K562 (cell line): ENCODE results near the gene LAMA5. TPM values are rescaled to one million over a fixed set of nuclear protein-coding genes. Genes with fewer than 3 reads are reported as not detected.

ENCODE experiments used
- BMI1 ChIP-seq: fragments of 150-350 bp; IDR thresholded peaks from 2 replicates; pipeline ENCODE4 v1.6.1; 2014; ENCODE audit warnings: low read length
- CBFA2T2 ChIP-seq: fragments of 450-650 bp; conservative IDR thresholded peaks from 2 replicates; pipeline ENCODE4 v1.6.1; 2017; ENCODE audit warnings: mild to moderate bottlenecking
- FOXA3 ChIP-seq, 2 experiments: fragments of 450-650 bp in 1 of 2; sonication (generic) in 1 of 2; formaldehyde crosslinking; IDR thresholded peaks in 1 of 2; conservative IDR thresholded peaks in 1 of 2; 2 replicates each; pipeline versions ENCODE4 v1.4.0 to v1.8.0; 2020 to 2022; ENCODE audit warnings: mild to moderate bottlenecking in 2 of 2, missing genetic modification reagents in 1 of 2
- FOXJ2 ChIP-seq: fragments of 200-800 bp; sonication (Bioruptor generic); IDR thresholded peaks from 2 replicates; pipeline ENCODE4 v1.6.1; 2016; ENCODE audit warnings: missing genetic modification characterization, missing compliant biosample characterization
- MBD2 ChIP-seq: sonication (generic); IDR thresholded peaks from 2 replicates; pipeline ENCODE4 v1.6.1; 2016; ENCODE audit warnings: low read depth, borderline replicate concordance
- NCOR1 ChIP-seq: fragments of 450-650 bp; IDR thresholded peaks from 2 replicates; pipeline ENCODE4 v1.6.1; 2016; ENCODE audit warnings: mild to moderate bottlenecking, moderate library complexity
- POLR2G ChIP-seq: fragments of 200-400 bp; formaldehyde crosslinking; IDR thresholded peaks from 2 replicates; pipeline ENCODE4 v1.6.1; 2017; ENCODE audit warnings: low read depth, mild to moderate bottlenecking, antibody characterized with exemption, low read length, moderate library complexity
- PTBP1 ChIP-seq: fragments of 200-400 bp; formaldehyde crosslinking; IDR thresholded peaks from 2 replicates; pipeline ENCODE4 v1.6.1; 2017; ENCODE audit warnings: low read depth, low read length
- PTTG1 ChIP-seq: fragments of 450-650 bp; IDR thresholded peaks from 2 replicates; pipeline ENCODE4 v1.6.1; 2016; ENCODE audit warnings: low read depth, mild to moderate bottlenecking, missing genetic modification characterization, missing compliant biosample characterization
- RBM14 ChIP-seq: fragments of 200-400 bp; formaldehyde crosslinking; IDR thresholded peaks from 2 replicates; pipeline ENCODE4 v1.6.1; 2018; ENCODE audit warnings: low read depth, mild to moderate bottlenecking, low read length, moderate library complexity, borderline replicate concordance; ENCODE audit not compliant: insufficient read depth
- SNIP1 ChIP-seq: fragments of 450-650 bp; IDR thresholded peaks from 2 replicates; pipeline ENCODE4 v1.7.1; 2017; ENCODE audit warnings: low read depth, mild to moderate bottlenecking
- STAG1 ChIP-seq: sonication (generic); formaldehyde crosslinking; IDR thresholded peaks from 2 replicates; pipeline ENCODE4 v1.5.0; 2020; ENCODE audit warnings: missing genetic modification reagents, borderline replicate concordance
- TAF1 ChIP-seq: IDR thresholded peaks from 2 replicates; pipeline ENCODE4 v1.6.1; 2011; ENCODE audit warnings: mild to moderate bottlenecking, low read length, moderate library complexity; ENCODE audit not compliant: insufficient read depth, control insufficient read depth, severe bottlenecking; ENCODE audit errors: extremely low read depth
- polyA plus RNA-seq, 8 experiments: library from polyadenylated mRNA; depleted of rRNA in 4 of 8; stranded (reverse) in 5 of 8; unstranded in 3 of 8; fragments of >200 nt; fragmentation: Nextera tagmentation in 2 of 8; fragmentation: Illumina TruSeq in 1 of 8; extraction: Ambion mirVana in 2 of 8; extraction: Trizol in 1 of 8; gene quantifications; 2 replicates each; pipeline versions ENCODE4 v1.2.1 to v1.2.3, GENCODE V29; 2011 to 2014; ENCODE audit warnings: inconsistent platforms in 1 of 8, missing spikeins in 1 of 8
- total RNA-seq, 7 experiments: library from RNA; depleted of rRNA in 6 of 7; stranded (reverse); fragments of >200 nt in 6 of 7; fragmentation: Illumina TruSeq in 2 of 7; extraction: Trizol in 2 of 7; gene quantifications; 2 replicates each; pipeline versions ENCODE4 v1.2.1 to v1.2.3, GENCODE V29; 2011 to 2021; ENCODE audit warnings: low replicate concordance in 1 of 7
- TF ChIP-seq, protein P1 (sequence below): fragments of 200-600 bp; sonication (generic); IDR thresholded peaks from one replicate; pipeline ENCODE4 v1.6.1; 2012; ENCODE audit warnings: mild to moderate bottlenecking, low read depth, low read length, inconsistent platforms
- TF ChIP-seq, protein P2 (sequence below): fragments of 450-650 bp; IDR thresholded peaks from 2 replicates; pipeline ENCODE4 v1.6.1; 2016
- TF ChIP-seq, protein P3 (sequence below), 2 experiments: fragments of 450-650 bp in 1 of 2; sonication (generic) in 1 of 2; formaldehyde crosslinking; conservative IDR thresholded peaks; 2 replicates each; pipeline versions ENCODE4 v1.4.0 to v1.8.1; 2020 to 2022; ENCODE audit warnings: mild to moderate bottlenecking in 1 of 2, missing genetic modification reagents in 1 of 2

The LAMA5 gene
- total and polyA plus RNA-seq, 9 of the 15 experiments (the other 6 are each of a cell fraction or from before 2014, with no cell fraction given): 0.31 to 101 (median 7.8) TPM

DNA sequence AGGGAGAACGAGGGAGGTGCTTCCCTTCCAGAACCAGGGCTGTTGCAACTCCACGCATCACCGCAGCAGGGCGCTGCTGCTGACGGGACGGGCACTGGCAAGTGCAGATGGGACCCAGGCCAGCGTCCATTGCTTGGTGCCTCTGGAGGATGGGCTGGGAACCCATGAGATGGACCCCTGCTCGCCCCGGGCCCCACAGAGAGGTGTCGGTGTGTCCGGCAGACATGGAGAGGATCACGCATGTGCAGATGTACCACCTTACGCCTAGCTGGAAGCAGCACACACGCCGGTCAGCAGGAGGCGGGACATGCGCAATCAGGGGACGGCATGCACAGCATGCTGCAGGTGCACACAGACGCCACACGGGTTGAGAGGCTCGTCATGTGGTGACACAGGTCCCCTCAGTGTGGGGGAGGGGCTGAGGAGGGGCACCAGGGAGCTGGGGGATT lies 34.2 kb upstream of the LAMA5 start (continued):
- TF ChIP-seq FOXA3 (CRISPR knock-in tag; conservative IDR thresholded peaks at IDR 0.05 in 1 of 2, IDR thresholded peaks at IDR 0.05 in 1 of 2) (no peak), CBFA2T2 (no peak), STAG1 (0 out of 2 replicates have a peak, but pooled peaks have one; percentile 21), SNIP1 (no peak), PTTG1 (tag) (no peak), NCOR1 (no peak), POLR2G (peak; percentile 54), BMI1 (no peak), FOXJ2 (tag) (no peak), PTBP1 (no peak), TAF1 (no peak), MBD2 (no peak), RBM14 (no peak)
- TF ChIP-seq, protein P1, sequence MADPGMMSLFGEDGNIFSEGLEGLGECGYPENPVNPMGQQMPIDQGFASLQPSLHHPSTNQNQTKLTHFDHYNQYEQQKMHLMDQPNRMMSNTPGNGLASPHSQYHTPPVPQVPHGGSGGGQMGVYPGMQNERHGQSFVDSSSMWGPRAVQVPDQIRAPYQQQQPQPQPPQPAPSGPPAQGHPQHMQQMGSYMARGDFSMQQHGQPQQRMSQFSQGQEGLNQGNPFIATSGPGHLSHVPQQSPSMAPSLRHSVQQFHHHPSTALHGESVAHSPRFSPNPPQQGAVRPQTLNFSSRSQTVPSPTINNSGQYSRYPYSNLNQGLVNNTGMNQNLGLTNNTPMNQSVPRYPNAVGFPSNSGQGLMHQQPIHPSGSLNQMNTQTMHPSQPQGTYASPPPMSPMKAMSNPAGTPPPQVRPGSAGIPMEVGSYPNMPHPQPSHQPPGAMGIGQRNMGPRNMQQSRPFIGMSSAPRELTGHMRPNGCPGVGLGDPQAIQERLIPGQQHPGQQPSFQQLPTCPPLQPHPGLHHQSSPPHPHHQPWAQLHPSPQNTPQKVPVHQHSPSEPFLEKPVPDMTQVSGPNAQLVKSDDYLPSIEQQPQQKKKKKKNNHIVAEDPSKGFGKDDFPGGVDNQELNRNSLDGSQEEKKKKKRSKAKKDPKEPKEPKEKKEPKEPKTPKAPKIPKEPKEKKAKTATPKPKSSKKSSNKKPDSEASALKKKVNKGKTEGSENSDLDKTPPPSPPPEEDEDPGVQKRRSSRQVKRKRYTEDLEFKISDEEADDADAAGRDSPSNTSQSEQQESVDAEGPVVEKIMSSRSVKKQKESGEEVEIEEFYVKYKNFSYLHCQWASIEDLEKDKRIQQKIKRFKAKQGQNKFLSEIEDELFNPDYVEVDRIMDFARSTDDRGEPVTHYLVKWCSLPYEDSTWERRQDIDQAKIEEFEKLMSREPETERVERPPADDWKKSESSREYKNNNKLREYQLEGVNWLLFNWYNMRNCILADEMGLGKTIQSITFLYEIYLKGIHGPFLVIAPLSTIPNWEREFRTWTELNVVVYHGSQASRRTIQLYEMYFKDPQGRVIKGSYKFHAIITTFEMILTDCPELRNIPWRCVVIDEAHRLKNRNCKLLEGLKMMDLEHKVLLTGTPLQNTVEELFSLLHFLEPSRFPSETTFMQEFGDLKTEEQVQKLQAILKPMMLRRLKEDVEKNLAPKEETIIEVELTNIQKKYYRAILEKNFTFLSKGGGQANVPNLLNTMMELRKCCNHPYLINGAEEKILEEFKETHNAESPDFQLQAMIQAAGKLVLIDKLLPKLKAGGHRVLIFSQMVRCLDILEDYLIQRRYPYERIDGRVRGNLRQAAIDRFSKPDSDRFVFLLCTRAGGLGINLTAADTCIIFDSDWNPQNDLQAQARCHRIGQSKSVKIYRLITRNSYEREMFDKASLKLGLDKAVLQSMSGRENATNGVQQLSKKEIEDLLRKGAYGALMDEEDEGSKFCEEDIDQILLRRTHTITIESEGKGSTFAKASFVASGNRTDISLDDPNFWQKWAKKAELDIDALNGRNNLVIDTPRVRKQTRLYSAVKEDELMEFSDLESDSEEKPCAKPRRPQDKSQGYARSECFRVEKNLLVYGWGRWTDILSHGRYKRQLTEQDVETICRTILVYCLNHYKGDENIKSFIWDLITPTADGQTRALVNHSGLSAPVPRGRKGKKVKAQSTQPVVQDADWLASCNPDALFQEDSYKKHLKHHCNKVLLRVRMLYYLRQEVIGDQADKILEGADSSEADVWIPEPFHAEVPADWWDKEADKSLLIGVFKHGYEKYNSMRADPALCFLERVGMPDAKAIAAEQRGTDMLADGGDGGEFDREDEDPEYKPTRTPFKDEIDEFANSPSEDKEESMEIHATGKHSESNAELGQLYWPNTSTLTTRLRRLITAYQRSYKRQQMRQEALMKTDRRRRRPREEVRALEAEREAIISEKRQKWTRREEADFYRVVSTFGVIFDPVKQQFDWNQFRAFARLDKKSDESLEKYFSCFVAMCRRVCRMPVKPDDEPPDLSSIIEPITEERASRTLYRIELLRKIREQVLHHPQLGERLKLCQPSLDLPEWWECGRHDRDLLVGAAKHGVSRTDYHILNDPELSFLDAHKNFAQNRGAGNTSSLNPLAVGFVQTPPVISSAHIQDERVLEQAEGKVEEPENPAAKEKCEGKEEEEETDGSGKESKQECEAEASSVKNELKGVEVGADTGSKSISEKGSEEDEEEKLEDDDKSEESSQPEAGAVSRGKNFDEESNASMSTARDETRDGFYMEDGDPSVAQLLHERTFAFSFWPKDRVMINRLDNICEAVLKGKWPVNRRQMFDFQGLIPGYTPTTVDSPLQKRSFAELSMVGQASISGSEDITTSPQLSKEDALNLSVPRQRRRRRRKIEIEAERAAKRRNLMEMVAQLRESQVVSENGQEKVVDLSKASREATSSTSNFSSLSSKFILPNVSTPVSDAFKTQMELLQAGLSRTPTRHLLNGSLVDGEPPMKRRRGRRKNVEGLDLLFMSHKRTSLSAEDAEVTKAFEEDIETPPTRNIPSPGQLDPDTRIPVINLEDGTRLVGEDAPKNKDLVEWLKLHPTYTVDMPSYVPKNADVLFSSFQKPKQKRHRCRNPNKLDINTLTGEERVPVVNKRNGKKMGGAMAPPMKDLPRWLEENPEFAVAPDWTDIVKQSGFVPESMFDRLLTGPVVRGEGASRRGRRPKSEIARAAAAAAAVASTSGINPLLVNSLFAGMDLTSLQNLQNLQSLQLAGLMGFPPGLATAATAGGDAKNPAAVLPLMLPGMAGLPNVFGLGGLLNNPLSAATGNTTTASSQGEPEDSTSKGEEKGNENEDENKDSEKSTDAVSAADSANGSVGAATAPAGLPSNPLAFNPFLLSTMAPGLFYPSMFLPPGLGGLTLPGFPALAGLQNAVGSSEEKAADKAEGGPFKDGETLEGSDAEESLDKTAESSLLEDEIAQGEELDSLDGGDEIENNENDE: no peak
- TF ChIP-seq, protein P2, sequence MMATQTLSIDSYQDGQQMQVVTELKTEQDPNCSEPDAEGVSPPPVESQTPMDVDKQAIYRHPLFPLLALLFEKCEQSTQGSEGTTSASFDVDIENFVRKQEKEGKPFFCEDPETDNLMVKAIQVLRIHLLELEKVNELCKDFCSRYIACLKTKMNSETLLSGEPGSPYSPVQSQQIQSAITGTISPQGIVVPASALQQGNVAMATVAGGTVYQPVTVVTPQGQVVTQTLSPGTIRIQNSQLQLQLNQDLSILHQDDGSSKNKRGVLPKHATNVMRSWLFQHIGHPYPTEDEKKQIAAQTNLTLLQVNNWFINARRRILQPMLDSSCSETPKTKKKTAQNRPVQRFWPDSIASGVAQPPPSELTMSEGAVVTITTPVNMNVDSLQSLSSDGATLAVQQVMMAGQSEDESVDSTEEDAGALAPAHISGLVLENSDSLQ: no peak
- TF ChIP-seq, protein P3, sequence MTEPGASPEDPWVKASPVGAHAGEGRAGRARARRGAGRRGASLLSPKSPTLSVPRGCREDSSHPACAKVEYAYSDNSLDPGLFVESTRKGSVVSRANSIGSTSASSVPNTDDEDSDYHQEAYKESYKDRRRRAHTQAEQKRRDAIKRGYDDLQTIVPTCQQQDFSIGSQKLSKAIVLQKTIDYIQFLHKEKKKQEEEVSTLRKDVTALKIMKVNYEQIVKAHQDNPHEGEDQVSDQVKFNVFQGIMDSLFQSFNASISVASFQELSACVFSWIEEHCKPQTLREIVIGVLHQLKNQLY (CRISPR knock-in tag; conservative IDR thresholded peaks at IDR 0.05): no peak
